ENCODE measurements around the gene MUC13.

Gene MUC13

GRCh38 chr3:124950026-124950425 is 15.5 kb upstream of the MUC13 start:
- DNase-seq (ENCODE audit: low read depth): no peak

GRCh38 chr3:124942613-124943012 is 8.1 kb upstream of the MUC13 start:
- DNase-seq (ENCODE audit: low read depth): no peak

- no peak for DNase-seq (ENCODE audit: low read depth)
Measured at GRCh38 chr3:124941771-124942170, 7.2 kb upstream of the MUC13 start.

GRCh38 chr3:124939661-124940060 is 5.1 kb upstream of the MUC13 start:
- no peak for DNase-seq (ENCODE audit: low read depth)

GRCh38 chr3:124938896-124939295 is 4.3 kb upstream of the MUC13 start:
- DNase-seq (ENCODE audit: low read depth): no peak

- DNase-seq (ENCODE audit: low read depth): no peak
Measured at GRCh38 chr3:124937049-124937448, 2.5 kb upstream of the MUC13 start.

GRCh38 chr3:124935794-124936542 is 1.4 kb upstream of the MUC13 start:
- DNase-seq (ENCODE audit: low read depth): no peak

GRCh38 chr3:124935264-124935663 is 713 bp upstream of the MUC13 start:
- no peak for DNase-seq (ENCODE audit: low read depth)

- peak; percentile 40 for DNase-seq (ENCODE audit: low read depth)
Measured at GRCh38 chr3:124928333-124929202, 6.0 kb downstream of the MUC13 start.

GRCh38 chr3:124927574-124928045 is 6.9 kb downstream of the MUC13 start:
- no peak for DNase-seq (ENCODE audit: low read depth)

GRCh38 chr3:124926426-124927101 is 8.0 kb downstream of the MUC13 start:
- no peak for DNase-seq (ENCODE audit: low read depth)

GRCh38 chr3:124924741-124925140 is 9.8 kb downstream of the MUC13 start:
- DNase-seq (ENCODE audit: low read depth): no peak

GRCh38 chr3:124923833-124924232 is 10.7 kb downstream of the MUC13 start:
- DNase-seq (ENCODE audit: low read depth): no peak

GRCh38 chr3:124920718-124921117 is 13.8 kb downstream of the MUC13 start:
- no peak for DNase-seq (ENCODE audit: low read depth)

GRCh38 chr3:124919756-124920155 is 14.8 kb downstream of the MUC13 start:
- no peak for DNase-seq (ENCODE audit: low read depth)

GRCh38 chr3:124918524-124918923 is 16.0 kb downstream of the MUC13 start:
- no peak for DNase-seq (ENCODE audit: low read depth)

GRCh38 chr3:124916837-124917409 is 17.6 kb downstream of the MUC13 start:
- no peak for DNase-seq (ENCODE audit: low read depth)

- DNase-seq (ENCODE audit: low read depth): no peak
Measured at GRCh38 chr3:124915254-124915653, 19.3 kb downstream of the MUC13 start.

- no peak for DNase-seq (ENCODE audit: low read depth)
Measured at GRCh38 chr3:124907957-124908356, 26.6 kb downstream of the MUC13 start.

GRCh38 chr3:124904835-124905492 is 29.6 kb downstream of the MUC13 start:
- no peak for DNase-seq (ENCODE audit: low read depth)
